Astrocyte of the spinal cord (primary cell): ENCODE results near the gene SPTY2D1.

Experiments used
- DNase-seq: peaks from one replicate; pipeline ENCODE4 v3.0.0; 2011; ENCODE audit warnings: low read depth, low spot score
- H3K4me3 ChIP-seq: 2 replicates; pipeline ENCODE4 v1.5.1; 2011; ENCODE audit warnings: low read depth, mild to moderate bottlenecking, low read length, moderate library complexity
- CTCF ChIP-seq: IDR thresholded peaks from 2 replicates; pipeline ENCODE4 v1.5.1; 2012; ENCODE audit warnings: low read depth, mild to moderate bottlenecking, low read length, inconsistent platforms
- in situ Hi-C: cut with HindIII; loops from 2 replicates; pipeline ENCODE4 v1.10.0; 2017; ENCODE audit warnings: low sequenced_read_pairs

Gene SPTY2D1

GRCh38 chr11:18581825-18582224 is 52.3 kb downstream of the SPTY2D1 start:
- no peak for TF ChIP-seq CTCF

GRCh38 chr11:18580113-18580766 is 53.9 kb downstream of the SPTY2D1 start:
- no peak overlapping the region for H3K4me3 ChIP-seq
- no peak for DNase-seq
- TF ChIP-seq CTCF, result no peak
- in situ Hi-C loops, result no loop called here

More at GRCh38 chr11:18581825-18582224, 52.3 kb downstream of the SPTY2D1 start:
- in situ Hi-C loops, result no loop called here
- no peak overlapping the region for H3K4me3 ChIP-seq
- DNase-seq, result no peak

DNA sequence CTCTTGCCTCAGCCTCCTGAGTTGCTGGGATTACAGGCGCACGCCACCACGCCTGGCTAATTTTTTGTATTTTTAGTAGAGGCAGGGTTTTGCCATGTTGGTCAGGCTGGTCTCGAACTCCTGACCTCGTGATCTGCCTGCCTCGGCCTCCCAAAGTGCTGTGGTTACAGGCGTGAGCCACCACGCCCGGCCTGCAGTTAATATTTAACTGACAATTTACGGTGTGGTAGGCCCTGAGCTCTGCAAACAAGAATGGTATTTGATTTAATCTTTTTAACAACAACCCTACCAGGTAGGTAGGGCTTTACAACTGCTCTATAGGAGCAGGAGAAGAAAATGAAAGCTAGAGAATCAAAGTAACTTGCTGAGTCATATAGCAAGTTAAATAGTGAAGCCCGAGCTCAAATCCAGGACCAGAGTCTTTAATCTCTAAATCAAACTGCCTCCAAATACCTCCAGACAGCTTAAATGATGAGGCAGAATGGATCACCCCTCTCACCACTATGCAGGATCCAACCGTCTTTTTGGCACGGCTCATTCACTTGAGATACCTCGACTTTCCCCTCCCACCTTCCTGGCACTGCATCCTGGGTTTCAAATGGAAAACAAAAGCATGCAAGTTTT is 55.1 kb downstream of the SPTY2D1 start:
- no peak for TF ChIP-seq CTCF
- H3K4me3 ChIP-seq, result no peak overlapping the region
- DNase-seq, result no peak
- in situ Hi-C loops, result no loop called here

DNA sequence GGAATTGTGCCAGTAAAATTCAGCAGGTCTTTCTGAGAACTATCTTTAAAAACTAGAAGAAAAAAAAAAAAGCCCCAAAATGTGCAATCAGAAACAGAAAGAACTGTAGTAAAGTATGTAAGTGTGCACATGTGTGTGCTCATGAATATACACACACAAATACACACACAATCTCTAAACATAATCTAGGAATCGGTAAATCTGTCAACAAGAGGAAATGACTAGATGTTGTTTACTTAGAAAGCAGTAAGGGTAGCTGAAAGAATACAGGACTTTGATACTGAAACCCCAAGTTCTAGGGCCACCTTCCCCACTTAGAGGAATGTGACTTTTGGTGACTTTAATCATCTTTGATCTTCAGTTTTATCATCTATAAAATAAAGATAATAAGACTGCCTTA is 58.8 kb downstream of the SPTY2D1 start:
- in situ Hi-C loops, result no loop called here
- H3K4me3 ChIP-seq, result no peak overlapping the region
- DNase-seq, result no peak
- TF ChIP-seq CTCF, result no peak

DNA sequence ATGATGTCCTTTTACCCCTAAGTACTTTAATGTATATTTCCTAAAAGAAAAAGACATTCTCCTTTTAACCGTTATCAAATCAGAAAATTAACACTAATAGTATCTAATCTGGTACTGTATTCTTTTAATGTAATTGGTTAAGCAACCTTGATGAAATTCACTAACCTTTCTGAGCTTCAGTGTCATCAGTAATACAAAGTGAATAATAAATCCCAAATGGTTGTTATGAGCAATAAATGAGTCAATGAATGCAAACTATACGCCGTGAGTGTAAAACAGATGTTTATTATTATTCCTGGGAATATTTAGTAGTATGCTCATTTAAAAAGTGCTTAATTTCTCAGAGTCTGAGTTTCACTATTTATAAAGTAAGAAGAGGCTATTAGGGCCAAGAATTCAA is 67.1 kb downstream of the SPTY2D1 start:
- H3K4me3 ChIP-seq, result no peak overlapping the region
- in situ Hi-C loops, result no loop called here
- no peak for TF ChIP-seq CTCF
- no peak for DNase-seq

- DNase-seq, result no peak
- H3K4me3 ChIP-seq, result no peak overlapping the region
- in situ Hi-C loops, result no loop called here
- TF ChIP-seq CTCF, result no peak
Observed at GRCh38 chr11:18566406-18566805, 67.7 kb downstream of the SPTY2D1 start.
